Right forelimb (tissue), 1 donor: ENCODE results near the gene NCMAP.
"Not testable (repeated sequence)": the region's sequence is repeated elsewhere in the genome, so short reads cannot be mapped to it uniquely, and the experiment has no call there.

Experiments used
- DNase-seq: peaks from one replicate; pipeline ENCODE4 v3.0.0-alpha.2; 2018

The NCMAP gene, protein sequence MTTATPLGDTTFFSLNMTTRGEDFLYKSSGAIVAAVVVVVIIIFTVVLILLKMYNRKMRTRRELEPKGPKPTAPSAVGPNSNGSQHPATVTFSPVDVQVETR

DNA sequence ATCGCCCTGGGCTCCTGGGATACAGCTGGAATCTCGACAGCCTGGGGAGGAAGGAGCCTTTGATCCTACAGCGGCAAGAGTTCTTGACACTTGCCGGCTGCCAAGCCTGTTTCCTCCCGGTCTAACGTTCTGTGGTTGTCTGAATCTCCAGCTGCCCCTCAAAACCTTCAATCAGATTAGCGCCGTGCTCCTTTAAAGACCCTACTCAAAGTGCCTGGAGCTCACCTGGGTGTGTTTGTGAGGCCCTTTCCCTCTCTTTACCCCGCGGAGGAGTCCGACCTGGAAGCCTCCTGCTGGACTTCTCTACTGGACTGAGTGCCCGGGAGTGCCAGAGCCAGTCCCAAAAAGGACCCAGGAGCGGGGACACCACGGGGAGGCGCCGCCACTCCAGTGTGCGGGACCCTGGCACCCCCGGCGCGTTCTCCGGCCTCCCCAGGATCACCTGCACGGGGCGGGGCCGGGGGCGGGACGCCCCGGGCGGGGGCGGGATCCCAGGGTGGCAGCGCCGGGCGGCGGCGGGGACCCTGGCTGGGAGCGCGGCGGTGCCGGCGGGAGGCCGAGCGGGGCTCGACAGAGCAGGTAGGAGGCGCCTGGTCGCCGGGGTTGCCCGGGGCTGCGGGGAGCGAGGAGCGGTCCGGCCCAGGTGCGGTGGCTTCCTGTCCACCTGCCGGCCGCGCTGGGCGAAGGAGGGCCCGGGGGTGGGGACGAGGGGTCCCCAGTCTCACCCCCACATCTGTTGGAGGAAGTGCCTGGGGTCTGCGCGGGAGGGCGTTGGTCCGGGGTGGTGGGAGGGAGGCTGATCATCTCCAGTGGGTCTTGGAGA, at the start of gene NCMAP:
Gene NCMAP (plus strand): TSS at position 497 of the 823 bp plus-strand sequence. CDS start 39,344 bp downstream, outside the sequence.
- DNase-seq = no peak

DNA sequence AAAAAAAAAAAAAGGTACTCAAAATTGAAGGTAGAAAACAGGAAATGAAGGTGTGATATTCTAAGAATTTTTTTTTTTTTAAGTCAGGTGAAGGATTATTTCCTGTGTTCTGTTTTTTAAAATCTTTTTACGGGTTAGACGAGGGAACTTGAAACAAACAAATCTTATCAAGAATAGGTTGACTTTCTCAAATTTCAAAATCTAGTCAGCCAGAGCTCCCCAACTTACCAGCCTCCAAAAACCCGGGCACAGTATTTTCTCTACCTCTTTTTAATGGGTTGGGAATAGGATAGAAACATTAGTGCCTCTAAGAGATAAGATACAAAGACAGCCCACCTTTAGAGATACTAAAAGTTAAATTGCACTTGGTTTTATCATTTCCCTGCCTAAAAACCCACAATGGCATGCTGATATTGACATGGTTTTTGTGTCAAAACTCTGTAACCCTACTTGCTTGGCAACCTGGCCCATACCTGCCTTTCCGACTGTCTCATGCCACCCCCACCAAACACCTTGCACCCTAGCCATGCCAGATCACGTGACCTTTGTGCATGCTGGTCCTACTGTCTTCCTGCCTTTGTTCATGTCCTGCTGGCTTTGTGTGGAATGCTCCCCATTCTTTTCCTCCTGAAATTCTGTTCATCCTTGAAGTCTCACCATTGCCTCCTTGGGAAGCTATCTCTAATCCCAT, 49.1 kb upstream of the NCMAP start:
- no peak for DNase-seq

DNA sequence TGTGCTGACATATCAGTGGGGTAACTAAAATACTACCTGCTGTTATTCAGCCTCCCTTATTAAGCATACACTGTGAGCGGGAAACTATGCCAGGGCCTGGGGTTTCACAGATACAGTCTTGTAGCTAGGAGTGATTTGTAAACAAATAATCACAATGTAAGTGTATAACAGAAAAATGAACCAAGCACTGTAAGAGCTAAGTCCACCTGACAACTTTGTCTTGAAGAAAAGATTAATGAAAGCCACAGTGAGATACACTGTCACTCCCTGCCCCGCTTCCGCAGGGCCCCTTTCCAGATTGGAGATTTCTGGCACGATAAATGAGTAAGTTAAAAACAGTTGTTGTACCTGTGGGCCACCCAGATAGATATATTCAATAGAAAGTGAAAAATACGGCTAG, 48.5 kb upstream of the NCMAP start:
- no peak for DNase-seq

GRCh38 chr1:24508911-24509310, 47.0 kb upstream of the NCMAP start:
- no peak for DNase-seq

- no peak for DNase-seq
These were observed 42.2 kb upstream of the NCMAP start for GRCh38 chr1:24513706-24514105.

GRCh38 chr1:24514946-24515345, 40.9 kb upstream of the NCMAP start:
- no peak for DNase-seq

GRCh38 chr1:24515671-24516209, 40.1 kb upstream of the NCMAP start:
- DNase-seq = not testable (repeated sequence)

- DNase-seq = no peak
These were observed 39.4 kb upstream of the NCMAP start for GRCh38 chr1:24516506-24516905.

DNA sequence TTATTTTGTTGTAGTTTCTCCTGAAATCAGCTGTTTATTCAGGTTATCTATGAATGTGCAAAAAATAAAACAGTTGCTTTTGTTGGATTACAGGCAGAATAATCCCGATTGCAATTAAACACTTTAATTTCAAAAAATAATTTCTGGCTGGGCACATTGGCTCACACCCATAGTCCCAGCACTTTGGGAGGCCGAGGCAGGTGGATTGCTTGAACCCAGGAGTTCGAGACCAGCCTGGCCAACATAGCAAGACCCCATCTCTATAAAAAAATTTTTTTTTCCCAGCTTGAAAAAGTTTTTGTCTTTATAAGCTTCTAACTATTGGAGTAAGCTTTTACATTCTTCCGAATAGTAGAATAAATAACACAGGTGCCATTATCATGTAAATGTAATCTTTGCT, 38.0 kb upstream of the NCMAP start:
- no peak for DNase-seq

DNA sequence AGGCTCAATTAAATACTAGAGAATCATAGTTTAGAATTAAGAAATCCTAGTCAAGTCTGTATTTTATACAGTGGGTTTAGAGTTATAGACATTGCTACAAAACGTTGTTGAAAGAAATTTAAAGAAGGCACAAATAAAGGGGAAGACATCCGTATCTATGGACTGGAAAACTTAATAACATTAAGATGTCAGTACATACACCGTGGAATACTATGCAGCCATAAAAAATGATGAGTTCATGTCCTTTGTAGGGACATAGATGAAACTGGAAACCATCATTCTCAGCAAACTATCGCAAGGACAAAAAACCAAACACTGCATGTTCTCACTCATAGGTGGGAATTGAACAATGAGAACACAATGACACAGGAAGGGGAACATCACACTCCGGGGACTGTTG, 35.6 kb upstream of the NCMAP start:
- not testable (repeated sequence) for DNase-seq

DNA sequence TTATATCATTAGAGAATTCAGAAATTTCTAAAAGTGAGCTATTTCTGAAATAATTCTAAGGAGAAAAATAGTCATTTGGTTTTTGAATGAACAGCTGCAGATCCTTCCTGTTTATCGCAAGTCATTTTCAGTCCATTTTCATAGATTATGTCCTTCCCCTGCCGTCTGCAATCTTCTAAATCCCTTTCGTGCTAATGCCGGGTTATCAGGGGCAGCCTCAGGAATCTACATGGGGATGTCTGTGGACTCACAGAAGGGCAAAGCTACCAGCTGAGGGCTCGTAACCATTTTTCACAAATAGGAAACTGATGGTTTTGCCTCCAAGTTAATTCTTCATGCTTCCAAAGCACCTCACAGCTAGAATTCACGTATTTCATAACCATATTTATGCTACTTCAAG, 30.3 kb upstream of the NCMAP start:
- no peak for DNase-seq

DNA sequence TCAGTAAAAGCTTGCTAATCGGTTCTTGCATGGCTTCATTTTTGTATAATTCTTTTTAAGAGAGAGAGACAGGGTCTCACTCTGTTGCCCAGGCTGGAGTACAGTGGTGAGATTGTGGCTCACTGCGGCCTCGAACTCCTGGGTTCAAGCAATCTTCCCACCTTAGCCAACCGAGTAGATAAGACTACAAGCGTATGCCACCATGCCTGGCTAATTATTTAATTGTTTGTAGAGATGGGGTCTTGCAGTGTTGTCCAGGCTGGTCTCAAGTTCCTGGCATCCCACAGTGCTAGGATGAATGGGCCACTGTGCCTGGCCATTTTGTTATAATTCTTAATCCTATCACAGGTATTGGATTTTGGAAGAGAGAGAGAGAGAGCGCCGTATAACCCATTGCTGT, 29.8 kb upstream of the NCMAP start:
- DNase-seq = no peak

DNA sequence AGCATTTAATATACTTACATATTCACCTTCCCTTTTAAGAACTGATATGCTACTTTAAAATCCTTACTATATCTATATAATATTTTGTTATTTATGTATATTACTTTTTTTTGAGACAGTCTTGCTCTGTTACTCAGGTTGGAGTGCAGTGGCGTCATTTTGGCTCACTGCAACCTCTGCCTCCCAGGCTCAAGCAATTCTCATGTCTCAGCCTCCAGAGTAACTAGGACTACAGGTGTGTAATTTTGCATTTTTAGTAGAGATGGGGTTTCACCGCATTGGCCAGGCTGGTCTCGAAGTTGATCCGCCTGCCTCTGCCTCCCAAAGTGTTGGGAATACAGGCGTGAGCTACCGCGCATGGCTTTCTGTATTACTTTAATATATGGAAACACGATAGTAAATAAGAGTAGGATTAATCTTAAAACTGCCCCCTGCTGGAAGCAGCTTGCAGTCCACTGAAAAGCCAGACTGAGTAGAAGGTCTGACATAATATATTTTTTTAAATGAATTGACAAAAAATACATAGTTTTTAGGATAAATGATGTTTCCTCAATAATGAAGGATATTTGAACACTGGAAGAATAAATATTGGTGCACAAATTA, 28.8 kb upstream of the NCMAP start:
- no peak for DNase-seq

GRCh38 chr1:24528744-24529143, 27.1 kb upstream of the NCMAP start:
- DNase-seq = no peak

- DNase-seq = not testable (repeated sequence)
These were observed 26.6 kb upstream of the NCMAP start for GRCh38 chr1:24529292-24529691.

DNA sequence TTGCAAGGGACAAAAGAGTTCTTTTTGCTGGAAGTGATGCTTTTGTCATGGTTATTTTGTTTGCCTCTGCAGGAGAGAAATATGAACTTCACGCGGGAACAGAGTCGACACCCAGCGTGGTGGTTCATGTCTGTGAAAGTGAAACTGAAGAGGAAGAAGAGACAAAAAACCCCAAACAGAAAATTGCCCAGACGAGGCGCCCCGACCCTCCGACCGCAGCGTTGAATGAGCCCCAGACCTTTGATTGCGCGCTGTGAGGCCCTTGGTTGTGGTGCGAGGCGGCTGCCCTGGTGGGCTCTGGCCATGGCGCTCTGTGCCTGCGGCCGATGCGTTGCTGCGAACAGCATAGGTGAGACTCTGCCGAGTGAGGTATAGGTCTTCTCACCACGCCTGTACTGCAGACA, 20.9 kb upstream of the NCMAP start:
- no peak for DNase-seq

GRCh38 chr1:24535778-24536177, 20.1 kb upstream of the NCMAP start:
- DNase-seq = no peak

GRCh38 chr1:24536391-24536840, 19.5 kb upstream of the NCMAP start:
- no peak for DNase-seq

GRCh38 chr1:24540051-24540905, 15.6 kb upstream of the NCMAP start:
- no peak for DNase-seq

DNA sequence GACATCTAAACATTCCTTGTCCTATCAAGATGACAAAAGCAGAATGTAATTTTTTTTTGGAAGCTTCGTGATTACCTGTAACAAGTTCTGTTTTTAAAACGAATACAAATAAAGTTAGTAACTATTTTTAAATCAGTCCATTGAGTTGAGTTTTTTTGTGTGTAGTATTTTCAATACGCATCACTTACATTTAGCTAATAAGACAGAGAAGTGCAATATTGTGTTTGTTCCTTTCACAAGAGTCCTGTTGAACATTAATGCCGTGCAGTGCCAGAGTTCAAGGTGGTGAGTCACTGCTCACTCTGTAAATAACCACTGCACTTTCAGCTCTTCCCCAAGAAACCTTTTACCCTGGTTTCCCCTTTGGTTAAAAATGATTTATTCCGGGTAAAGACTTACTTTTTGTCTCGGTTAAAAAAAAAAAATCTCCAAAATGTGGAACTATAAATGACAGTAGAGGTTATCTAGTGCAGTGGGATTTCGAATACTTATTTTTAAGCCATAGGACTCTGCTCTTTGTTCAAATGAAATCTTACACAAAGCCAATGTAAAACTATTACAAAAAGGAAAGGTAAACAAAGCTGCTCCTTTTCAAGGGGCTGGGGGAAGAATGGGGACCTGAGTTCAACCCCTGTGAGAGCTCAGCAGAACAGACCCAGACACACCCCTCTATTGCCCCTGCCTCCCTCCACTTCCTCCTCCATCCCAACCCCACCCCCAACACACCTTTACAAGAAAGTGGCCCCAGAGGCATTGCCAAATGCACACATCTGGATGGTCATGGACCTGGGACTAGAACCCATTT, 14.8 kb upstream of the NCMAP start:
- DNase-seq = no peak

- DNase-seq = no peak
These were observed 14.1 kb upstream of the NCMAP start for GRCh38 chr1:24541711-24542346.
